Ovary (tissue), 9 donors: ENCODE results near the gene DPP3. TPM values are rescaled to one million over a fixed set of nuclear protein-coding genes. Genes with fewer than 3 reads are reported as not detected.
"Not testable (repeated sequence)": the region's sequence is repeated elsewhere in the genome, so short reads cannot be mapped to it uniquely, and the experiment has no call there.

Source experiments
- DNase-seq, 5 donors: peaks; one replicate each; pipeline ENCODE4 v3.0.0-alpha.2; 2019 to 2020
- H3K27ac ChIP-seq, 2 donors: fragments of 200-600 bp; one replicate each; pipeline versions ENCODE4 v1.5.1 to v1.8.0; 2019 to 2022
- H3K27me3 ChIP-seq: fragments of 200-600 bp; one replicate; pipeline ENCODE4 v1.8.0; 2022
- H3K36me3 ChIP-seq: fragments of 200-600 bp; sonication (generic); one replicate; pipeline ENCODE4 v1.5.1; 2019
- H3K4me1 ChIP-seq: one replicate; pipeline ENCODE4 v1.8.1; 2013; ENCODE audit warnings: mild to moderate bottlenecking, moderate library complexity; ENCODE audit not compliant: insufficient read depth
- H3K4me3 ChIP-seq: fragments of 200-600 bp; sonication (generic); one replicate; pipeline ENCODE4 v1.5.1; 2017
- H3K9me3 ChIP-seq, 2 donors: fragments of 200-600 bp in 1 of 2; sonication (generic) in 1 of 2; one replicate each; pipeline versions ENCODE4 v1.5.1 to v1.8.1; 2013 to 2019; ENCODE audit warnings: mild to moderate bottlenecking in 1 of 2, moderate library complexity in 1 of 2
- EP300 ChIP-seq: sonication (generic); formaldehyde crosslinking; IDR thresholded peaks from one replicate; pipeline ENCODE4 v1.6.1; 2017; ENCODE audit warnings: antibody characterized with exemption
- POLR2A ChIP-seq: fragments of 450-650 bp; IDR thresholded peaks from one replicate; pipeline ENCODE4 v1.6.1; 2017; ENCODE audit warnings: antibody characterized with exemption, mild to moderate bottlenecking, moderate library complexity
- WGBS, 3 donors: extraction: QIAGEN DNeasy Blood & Tissue Kit in 1 of 3; methylation state at CpG; one replicate each; pipeline versions ENCODE4 v1.1.5 to v1.1.7; 2013 to 2017; 5-methylcytosine and 5-hydroxymethylcytosine counted together
- intact Hi-C, 4 donors: fragments of 100-400 bp; cut with DNase I; formaldehyde crosslinking; loops; one replicate each; pipeline versions ENCODE4 v1.11.0 to v1.15.1; 2022 to 2023
- polyA plus RNA-seq, 2 donors: library from polyadenylated mRNA; stranded (reverse); fragments of 200-250 nt in 1 of 2; fragments of 350-450 nt in 1 of 2; fragmentation: Illumina TruSeq in 1 of 2; extraction: RNeasy Lipid Tissue Mini Kit (QIAGEN cat#74804) in 1 of 2; gene quantifications; one replicate each; pipeline ENCODE4 v1.2.3, GENCODE V29; 2013 to 2014
- total RNA-seq, 7 donors: library from RNA; depleted of rRNA in 2 of 7; stranded (reverse); fragments of >200 nt in 2 of 7; fragmentation: NEBNext Ultra II Directional in 3 of 7; extraction: Animal tissue kit (Norgen Biotek cat#: 25700) in 3 of 7; gene quantifications; one replicate each; pipeline versions ENCODE4 v1.1.0 to v1.2.4, GENCODE V29; 2016 to 2023
- TF ChIP-seq, protein P1 (sequence below), 3 donors: fragments of 450-650 bp in 2 of 3; fragments of 200-600 bp in 1 of 3; IDR thresholded peaks; one replicate each; pipeline versions ENCODE4 v1.5.1 to v1.8.0; 2016 to 2022; ENCODE audit warnings: antibody characterized with exemption in 3 of 3, mild to moderate bottlenecking in 1 of 3
- donor health status: DM: no; HTN: no; CAD: no; lungs with moderate emphysema.
- donor health status: DM: no; HTN: no; CAD: no.
- donor health status: Bipolar disorder and iron deficiency.
- donor health status: DM: yes; HTN: yes; CAD: no.
- donor health status: DM: no; HTN: no; CAD: no.
- donor health status: DM: yes; HTN: yes; CAD: no.

The DPP3 gene
- total and polyA plus RNA-seq, 9 donors = 6.5 to 19.3 (median 11.5) TPM

DNA sequence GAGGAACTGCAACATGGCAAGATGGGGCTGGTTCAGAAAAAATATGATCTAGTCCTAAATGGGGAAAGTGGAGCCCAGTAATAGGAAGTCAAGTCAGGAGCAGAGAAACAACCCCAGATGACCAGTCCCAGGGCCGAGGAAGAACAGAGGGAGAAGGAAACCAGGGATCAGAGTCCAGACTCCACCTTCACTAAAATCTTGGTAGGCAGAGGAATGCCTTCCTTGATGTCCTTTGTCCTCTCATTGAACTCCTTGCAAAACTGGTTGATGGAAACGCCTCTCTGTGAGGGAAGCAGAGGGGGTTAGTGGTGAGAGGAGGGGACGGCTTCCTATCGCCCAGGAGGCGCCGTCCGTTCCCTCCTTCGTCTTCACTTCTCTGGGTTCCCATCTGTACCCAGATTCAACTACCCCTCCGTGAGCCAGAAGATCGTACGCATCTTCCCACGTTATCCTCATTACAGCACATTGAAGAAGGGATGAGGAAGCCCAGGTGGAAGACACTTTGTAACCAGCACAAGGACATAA lies 42.2 kb upstream of the DPP3 start:
- Histone ChIP-seq H3K4me3 (peak overlapping the region; percentile 58), H3K36me3 (no peaks in the 10 kb centered on the region), H3K4me1 (peaks cover 5% of the 10 kb centered on the region), H3K9me3 (no peaks in the 10 kb centered on the region), H3K27ac (peak overlapping the region; percentile 86 to 90), H3K27me3 (no peaks in the 10 kb centered on the region)
- intact Hi-C loops = loop anchor here in 1 of 4 donors (2.0 kb wide), 1 partner anchor 29 kb away; no protein-coding TSS in a partner anchor
- 3 to 6% (median 6%) methylated on average over 12 of the region's 12 CpGs for WGBS, 3 donors
- TF ChIP-seq EP300 (no peak), POLR2A (no peak)
- TF ChIP-seq, protein P1, sequence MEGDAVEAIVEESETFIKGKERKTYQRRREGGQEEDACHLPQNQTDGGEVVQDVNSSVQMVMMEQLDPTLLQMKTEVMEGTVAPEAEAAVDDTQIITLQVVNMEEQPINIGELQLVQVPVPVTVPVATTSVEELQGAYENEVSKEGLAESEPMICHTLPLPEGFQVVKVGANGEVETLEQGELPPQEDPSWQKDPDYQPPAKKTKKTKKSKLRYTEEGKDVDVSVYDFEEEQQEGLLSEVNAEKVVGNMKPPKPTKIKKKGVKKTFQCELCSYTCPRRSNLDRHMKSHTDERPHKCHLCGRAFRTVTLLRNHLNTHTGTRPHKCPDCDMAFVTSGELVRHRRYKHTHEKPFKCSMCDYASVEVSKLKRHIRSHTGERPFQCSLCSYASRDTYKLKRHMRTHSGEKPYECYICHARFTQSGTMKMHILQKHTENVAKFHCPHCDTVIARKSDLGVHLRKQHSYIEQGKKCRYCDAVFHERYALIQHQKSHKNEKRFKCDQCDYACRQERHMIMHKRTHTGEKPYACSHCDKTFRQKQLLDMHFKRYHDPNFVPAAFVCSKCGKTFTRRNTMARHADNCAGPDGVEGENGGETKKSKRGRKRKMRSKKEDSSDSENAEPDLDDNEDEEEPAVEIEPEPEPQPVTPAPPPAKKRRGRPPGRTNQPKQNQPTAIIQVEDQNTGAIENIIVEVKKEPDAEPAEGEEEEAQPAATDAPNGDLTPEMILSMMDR (IDR thresholded peaks at IDR 0.05) = no peak
- no peak for DNase-seq

DNA sequence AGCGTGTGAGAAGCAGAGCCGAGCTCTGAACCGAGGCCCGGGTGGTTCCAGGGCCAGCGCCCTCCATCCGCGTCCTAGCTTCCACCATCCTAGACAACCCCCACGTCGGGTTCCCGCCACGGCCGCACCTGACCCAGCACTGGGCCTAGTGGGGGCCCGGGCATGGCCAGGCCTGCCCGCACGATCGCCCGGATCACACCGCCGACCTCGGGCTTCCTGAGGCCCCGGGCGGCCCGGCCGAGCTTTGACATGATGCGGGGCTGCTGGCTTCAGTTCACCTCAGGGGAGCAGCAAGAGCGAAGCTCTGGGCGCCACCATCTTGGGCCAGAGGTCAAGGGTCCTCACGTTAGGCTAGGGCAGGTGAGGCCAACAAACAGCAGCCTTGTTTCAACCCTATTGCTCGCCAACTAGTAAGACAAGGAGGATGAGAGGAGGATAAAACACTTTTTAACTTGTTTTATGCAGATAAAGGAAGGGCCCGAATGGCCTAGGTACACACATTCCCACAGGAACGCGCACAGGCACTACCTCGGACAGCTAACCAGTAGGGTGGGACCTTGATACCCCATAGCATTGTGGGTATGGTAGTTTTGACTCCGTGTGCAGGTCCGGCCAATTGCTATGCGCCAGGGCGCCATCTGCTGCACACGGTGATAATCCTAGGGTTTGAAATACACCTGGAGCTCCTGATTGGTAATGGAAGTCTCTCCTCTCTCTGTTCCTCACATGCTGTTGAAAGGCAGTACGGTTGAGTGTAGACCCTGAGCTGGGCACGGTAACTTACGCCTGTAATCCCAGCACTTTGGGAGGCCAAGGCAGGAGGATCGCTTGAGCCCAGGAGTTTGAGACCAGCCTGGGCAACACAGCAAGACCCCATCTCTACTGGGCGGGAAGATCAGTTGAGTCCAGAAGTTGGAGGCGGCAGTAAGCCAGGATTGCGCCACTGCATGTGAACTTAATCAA lies 41.4 kb upstream of the DPP3 start, which contains the start of gene MRPL11:
TSS of gene MRPL11 (minus strand) at position 345 of the 963 bp plus-strand sequence. CDS start at position 251, 94 bp downstream.
- Histone ChIP-seq H3K4me1 (peaks cover 5% of the 10 kb centered on the region), H3K27me3 (no peaks in the 10 kb centered on the region), H3K36me3 (no peaks in the 10 kb centered on the region), H3K9me3 (no peaks in the 10 kb centered on the region), H3K27ac (peak within 1 kb of the TSS; percentile 86 to 90), H3K4me3 (peak within 1 kb of the TSS; percentile 58)
- TF ChIP-seq, protein P1 (IDR thresholded peaks at IDR 0.05) = peak; percentile 51 to 73 (median 64)
- TF ChIP-seq POLR2A = no peak
- TF ChIP-seq EP300 = no peak
- WGBS, 3 donors = 7 to 8% (median 8%) methylated on average over 43 to 45 of the region's 45 CpGs
- intact Hi-C loops = loop anchor here in 1 of 4 donors (2.0 kb wide), 1 partner anchor 30 kb away; no protein-coding TSS in a partner anchor
- DNase-seq = peak; percentile 85 to 91 (median 88)

DNA sequence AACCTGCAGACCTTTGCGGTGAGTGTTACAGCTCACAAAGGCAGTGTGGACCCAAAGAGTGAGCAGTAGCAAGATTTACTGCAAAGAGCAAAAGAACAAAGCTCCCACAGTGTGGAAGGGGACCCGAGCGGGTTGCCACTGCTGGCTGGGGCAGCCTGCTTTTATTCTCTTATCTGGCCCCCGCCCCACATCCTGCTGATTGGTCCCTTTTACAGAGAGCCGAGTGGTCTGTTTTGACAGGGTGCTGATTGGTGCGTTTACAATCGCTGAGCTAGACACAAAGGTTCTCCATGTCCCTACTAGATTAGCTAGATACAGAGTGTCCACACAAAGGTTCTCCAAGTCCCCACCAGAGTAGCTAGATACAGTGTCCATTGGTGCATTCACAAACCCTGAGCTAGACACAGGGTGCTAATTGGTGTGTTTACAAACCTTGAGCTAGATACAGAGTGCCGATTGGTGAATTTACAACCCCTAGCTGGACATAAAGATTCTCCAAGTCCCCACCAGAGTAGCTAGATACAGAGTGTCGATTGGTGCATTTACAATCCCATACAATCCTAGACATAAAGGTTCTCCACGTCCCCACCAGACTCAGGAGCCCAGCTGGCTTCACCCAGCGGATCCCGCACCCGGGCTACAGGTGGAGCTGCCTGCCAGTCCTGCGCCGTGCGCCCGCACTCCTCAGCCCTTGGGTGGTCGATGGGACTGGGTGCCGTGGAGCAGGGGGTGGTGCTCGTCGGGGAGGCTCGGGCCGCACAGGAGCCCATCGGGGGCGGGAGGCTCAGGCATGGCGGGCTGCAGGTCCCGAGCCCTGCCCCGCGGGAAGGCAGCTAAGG lies 39.9 kb upstream of the DPP3 start:
- H3K27me3 ChIP-seq, H3K27ac ChIP-seq, intact Hi-C loops, H3K4me3 ChIP-seq, H3K36me3 ChIP-seq, DNase-seq, H3K9me3 ChIP-seq, H3K4me1 ChIP-seq: not testable (repeated sequence)
- 84 to 89% (median 87%) methylated on average over 29 of the region's 29 CpGs for WGBS, 3 donors

DNA sequence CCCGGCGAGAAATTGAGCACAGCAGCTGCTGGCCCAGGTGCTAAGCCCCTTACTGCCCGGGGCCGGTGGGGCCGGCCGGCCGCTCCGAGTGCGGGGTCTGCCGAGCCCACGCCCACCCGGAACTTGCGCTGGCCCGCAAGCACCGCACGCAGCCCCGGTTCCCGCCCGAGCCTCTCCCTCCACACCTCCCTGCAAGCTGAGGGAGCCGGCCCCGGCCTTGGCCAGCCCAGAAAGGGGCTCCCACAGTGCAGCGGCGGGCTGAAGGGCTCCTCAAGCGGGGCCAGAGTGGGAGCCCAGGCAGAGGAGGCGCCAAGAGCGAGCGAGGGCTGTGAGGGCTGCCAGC lies 39.3 kb upstream of the DPP3 start:
- not testable (repeated sequence) for H3K27me3 ChIP-seq, H3K4me1 ChIP-seq
- WGBS, 3 donors = 85 to 89% (median 88%) methylated on average over 25 to 26 of the region's 27 CpGs

DNA sequence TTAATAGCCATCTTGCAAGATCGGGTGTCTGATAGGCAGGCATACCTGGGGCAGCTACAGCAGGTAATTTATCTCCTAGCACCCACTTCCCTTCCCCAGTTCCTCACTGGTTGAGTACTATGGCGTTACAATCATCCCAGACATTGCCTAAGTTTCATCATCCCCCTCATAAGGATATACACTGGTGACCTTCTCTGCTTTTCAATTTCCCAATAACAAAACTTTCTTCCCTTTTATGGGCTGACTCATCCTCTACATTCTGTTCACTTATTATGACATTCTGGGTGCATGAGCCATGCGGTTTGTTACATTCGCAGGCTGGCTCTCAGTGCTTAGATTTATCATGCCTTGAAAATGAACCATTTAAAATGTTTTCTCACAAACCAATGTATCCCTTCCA lies 36.6 kb upstream of the DPP3 start:
- 80 to 90% (median 84%) methylated on average over 4 of the region's 4 CpGs for WGBS, 3 donors
- H3K27ac ChIP-seq = no peak overlapping the region
- H3K27me3 ChIP-seq = no peaks in the 10 kb centered on the region
- DNase-seq = no peak
- intact Hi-C loops = no loop called here
- H3K4me1 ChIP-seq = no peaks in the 10 kb centered on the region
- H3K36me3 ChIP-seq = no peaks in the 10 kb centered on the region
- no peak for TF ChIP-seq POLR2A
- TF ChIP-seq, protein P1 (IDR thresholded peaks at IDR 0.05) = no peak
- TF ChIP-seq EP300 = no peak
- no peak overlapping the region for H3K4me3 ChIP-seq
- no peaks in the 10 kb centered on the region for H3K9me3 ChIP-seq

More for the DNA sequence above, 39.3 kb upstream of the DPP3 start:
- intact Hi-C loops, H3K27ac ChIP-seq, H3K36me3 ChIP-seq, DNase-seq, H3K4me3 ChIP-seq, H3K9me3 ChIP-seq: not testable (repeated sequence)
